Sigmoid colon (tissue), 7 donors: Measurements from ENCODE around the gene ZNF417. TPM values are rescaled to one million over a fixed set of nuclear protein-coding genes. Genes with fewer than 3 reads are reported as not detected.
"Not testable (repeated sequence)": the region's sequence is repeated elsewhere in the genome, so short reads cannot be mapped to it uniquely, and the experiment has no call there.

Experiments
- DNase-seq: peaks from one replicate; pipeline ENCODE4 v3.0.0-alpha.2; 2019
- H3K27ac ChIP-seq, 4 donors: fragments of 200-600 bp; sonication (generic); one replicate each; pipeline ENCODE4 v1.5.1; 2016 to 2019; ENCODE audit warnings: mild to moderate bottlenecking in 1 of 4
- H3K27me3 ChIP-seq, 3 donors: fragments of 200-600 bp; sonication (generic); one replicate each; pipeline ENCODE4 v1.5.1; 2019; ENCODE audit warnings: mild to moderate bottlenecking in 1 of 3
- H3K36me3 ChIP-seq, 4 donors: fragments of 200-600 bp; sonication (generic); one replicate each; pipeline ENCODE4 v1.5.1; 2016 to 2019
- H3K4me1 ChIP-seq, 4 donors: fragments of 200-600 bp; sonication (generic); one replicate each; pipeline ENCODE4 v1.5.1; 2017 to 2019
- H3K4me3 ChIP-seq, 4 donors: fragments of 200-600 bp; sonication (generic); one replicate each; pipeline ENCODE4 v1.5.1; 2017 to 2019; ENCODE audit warnings: mild to moderate bottlenecking in 2 of 4, moderate library complexity in 1 of 4
- H3K9me3 ChIP-seq, 4 donors: fragments of 200-600 bp in 3 of 4; sonication (generic) in 3 of 4; one replicate each; pipeline versions ENCODE4 v1.5.1 to v1.6.1; 2013 to 2019
- EP300 ChIP-seq, 4 donors: sonication (generic); formaldehyde crosslinking; IDR thresholded peaks; one replicate each; pipeline ENCODE4 v1.6.1; 2017; ENCODE audit warnings: antibody characterized with exemption in 4 of 4
- POLR2A ChIP-seq, 2 donors: fragments of 450-650 bp; IDR thresholded peaks; one replicate each; pipeline ENCODE4 v1.6.1; 2016; ENCODE audit warnings: antibody characterized with exemption in 2 of 2, mild to moderate bottlenecking in 2 of 2, moderate library complexity in 2 of 2
- POLR2AphosphoS5 ChIP-seq, 4 donors: sonication (generic); formaldehyde crosslinking; IDR thresholded peaks; one replicate each; pipeline ENCODE4 v1.6.1; 2017; ENCODE audit warnings: antibody characterized with exemption in 4 of 4
- WGBS, 2 donors: extraction: QIAGEN DNeasy Blood & Tissue Kit; methylation state at CpG; one replicate each; pipeline ENCODE4 v1.1.7; 2013; 5-methylcytosine and 5-hydroxymethylcytosine counted together
- intact Hi-C: fragments of 100-400 bp; cut with DNase I; formaldehyde crosslinking; loops from one replicate; pipeline ENCODE4 v1.15.1; 2023
- polyA plus RNA-seq, 3 donors: library from polyadenylated mRNA; stranded (reverse); fragments of 200-250 nt; gene quantifications; one replicate each; pipeline ENCODE4 v1.2.3, GENCODE V29; 2013
- total RNA-seq, 4 donors: library from RNA; depleted of rRNA; stranded (reverse); fragments of >200 nt; gene quantifications; one replicate each; pipeline ENCODE4 v1.1.0, GENCODE V29; 2016
- TF ChIP-seq, protein P1 (sequence below), 4 experiments: fragments of 450-650 bp in 3 of 4; fragments of 200-600 bp in 1 of 4; IDR thresholded peaks; one replicate each; pipeline ENCODE4 v1.5.1; 2016 to 2019; ENCODE audit warnings: antibody characterized with exemption in 4 of 4, mild to moderate bottlenecking in 3 of 4, moderate library complexity in 2 of 4
- donor health status: healthy with polysubstance abuse.
- donor health status: Bipolar disorder and iron deficiency.
- donor health status: healthy.

Gene ZNF417
- total and polyA plus RNA-seq, 7 donors, result 1.2 to 13.7 (median 9.4) TPM

DNA sequence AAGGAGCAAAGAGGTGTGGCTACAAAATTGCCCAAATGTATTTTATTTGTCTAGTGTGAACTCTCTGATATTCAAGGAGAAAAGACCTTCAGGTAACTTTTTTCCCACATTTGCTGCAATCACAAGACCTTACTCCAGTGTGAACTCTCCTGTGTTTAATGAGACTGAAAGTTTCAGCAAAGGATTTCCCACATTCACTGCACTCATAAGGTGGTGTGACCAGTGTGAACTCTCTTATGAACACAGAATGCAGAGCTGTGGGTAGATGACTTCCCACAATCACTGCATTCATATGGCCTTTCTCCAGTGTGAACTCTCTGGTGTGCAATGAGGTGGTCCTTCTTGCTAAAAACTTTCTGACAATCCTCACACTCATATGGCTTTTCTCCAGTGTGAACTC is 43.9 kb downstream of the ZNF417 start:
- no peak overlapping the region for H3K27ac ChIP-seq
- intact Hi-C loops, result no loop called here
- no peaks in the 10 kb centered on the region for H3K4me1 ChIP-seq
- H3K4me3 ChIP-seq, result no peak overlapping the region
- no peak for DNase-seq
- peaks cover 9 to 38% (median 14%) of the 10 kb centered on the region in 4 donors for H3K36me3 ChIP-seq
- H3K27me3 ChIP-seq, result no peaks in the 10 kb centered on the region
- TF ChIP-seq, protein P1, sequence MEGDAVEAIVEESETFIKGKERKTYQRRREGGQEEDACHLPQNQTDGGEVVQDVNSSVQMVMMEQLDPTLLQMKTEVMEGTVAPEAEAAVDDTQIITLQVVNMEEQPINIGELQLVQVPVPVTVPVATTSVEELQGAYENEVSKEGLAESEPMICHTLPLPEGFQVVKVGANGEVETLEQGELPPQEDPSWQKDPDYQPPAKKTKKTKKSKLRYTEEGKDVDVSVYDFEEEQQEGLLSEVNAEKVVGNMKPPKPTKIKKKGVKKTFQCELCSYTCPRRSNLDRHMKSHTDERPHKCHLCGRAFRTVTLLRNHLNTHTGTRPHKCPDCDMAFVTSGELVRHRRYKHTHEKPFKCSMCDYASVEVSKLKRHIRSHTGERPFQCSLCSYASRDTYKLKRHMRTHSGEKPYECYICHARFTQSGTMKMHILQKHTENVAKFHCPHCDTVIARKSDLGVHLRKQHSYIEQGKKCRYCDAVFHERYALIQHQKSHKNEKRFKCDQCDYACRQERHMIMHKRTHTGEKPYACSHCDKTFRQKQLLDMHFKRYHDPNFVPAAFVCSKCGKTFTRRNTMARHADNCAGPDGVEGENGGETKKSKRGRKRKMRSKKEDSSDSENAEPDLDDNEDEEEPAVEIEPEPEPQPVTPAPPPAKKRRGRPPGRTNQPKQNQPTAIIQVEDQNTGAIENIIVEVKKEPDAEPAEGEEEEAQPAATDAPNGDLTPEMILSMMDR (IDR thresholded peaks at IDR 0.05), result no peak
- TF ChIP-seq POLR2A (IDR thresholded peaks at IDR 0.05), result no peak
- TF ChIP-seq POLR2AphosphoS5 (IDR thresholded peaks at IDR 0.05), result no peak
- no peak for TF ChIP-seq EP300 (IDR thresholded peaks at IDR 0.05)
- H3K9me3 ChIP-seq, result peaks cover 28 to 66% (median 59%) of the 10 kb centered on the region in 4 donors

DNA sequence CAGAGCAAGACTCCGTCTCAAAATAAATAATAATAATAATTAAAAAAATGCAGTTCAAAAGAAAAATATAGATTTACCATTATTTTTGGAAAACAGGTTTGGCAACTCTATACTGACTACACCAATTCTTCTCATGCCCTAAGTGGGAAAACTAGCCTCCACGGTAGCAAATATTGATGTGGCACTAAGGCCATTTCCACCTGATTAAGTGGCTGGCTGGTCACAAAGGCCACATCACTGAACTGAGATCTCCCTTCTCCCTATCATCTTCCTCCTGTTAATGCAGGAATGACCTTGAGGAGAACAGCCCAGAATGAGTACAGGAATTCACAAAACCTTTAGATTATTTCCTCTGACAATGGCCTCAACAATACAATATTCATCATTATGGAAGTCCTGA is 46.2 kb downstream of the ZNF417 start:
- no peak overlapping the region for H3K4me3 ChIP-seq
- intact Hi-C loops, result no loop called here
- H3K4me1 ChIP-seq, result no peaks in the 10 kb centered on the region
- WGBS, 2 donors, result 96 to 97% methylated on average over 2 of the region's 2 CpGs
- H3K27me3 ChIP-seq, result no peaks in the 10 kb centered on the region
- no peak overlapping the region for H3K27ac ChIP-seq
- DNase-seq, result no peak
- peaks cover 28 to 48% (median 30%) of the 10 kb centered on the region in 4 donors for H3K36me3 ChIP-seq
- peaks cover 26 to 60% (median 55%) of the 10 kb centered on the region in 4 donors for H3K9me3 ChIP-seq
- TF ChIP-seq, protein P1 (IDR thresholded peaks at IDR 0.05), result no peak
- no peak for TF ChIP-seq EP300 (IDR thresholded peaks at IDR 0.05)
- no peak for TF ChIP-seq POLR2AphosphoS5 (IDR thresholded peaks at IDR 0.05)
- TF ChIP-seq POLR2A (IDR thresholded peaks at IDR 0.05), result no peak

DNA sequence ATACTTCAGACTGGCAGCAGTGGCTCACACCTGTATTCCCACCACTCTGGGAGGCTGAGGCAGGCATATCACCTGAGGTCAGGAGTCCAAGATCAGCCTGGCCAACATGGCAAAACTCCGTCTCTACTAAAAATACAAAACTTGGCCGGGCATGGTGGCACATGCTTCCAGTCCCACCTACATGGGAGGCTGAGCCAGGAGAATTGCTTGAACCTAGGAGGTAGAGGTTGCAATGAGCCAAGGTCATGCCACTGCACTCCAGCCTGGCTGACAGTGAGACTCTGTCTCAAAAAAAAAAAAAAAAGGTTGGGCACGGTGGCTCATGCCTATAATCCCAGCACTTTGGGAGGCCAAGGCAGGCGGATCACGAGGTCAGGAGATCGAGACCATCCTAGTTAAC is 46.7 kb downstream of the ZNF417 start:
- H3K27me3 ChIP-seq, intact Hi-C loops, H3K4me1 ChIP-seq, H3K4me3 ChIP-seq, H3K27ac ChIP-seq, DNase-seq: not testable (repeated sequence)
- peaks cover 30 to 53% (median 34%) of the 10 kb centered on the region in 4 donors for H3K36me3 ChIP-seq
- peaks cover 26 to 60% (median 54%) of the 10 kb centered on the region in 4 donors for H3K9me3 ChIP-seq
- 95 to 96% methylated on average over 6 of the region's 6 CpGs for WGBS, 2 donors

- 95% methylated on average over 7 of the region's 7 CpGs for WGBS, 2 donors
- TF ChIP-seq EP300 (IDR thresholded peaks at IDR 0.05) (no peak), POLR2AphosphoS5 (IDR thresholded peaks at IDR 0.05) (no peak), POLR2A (IDR thresholded peaks at IDR 0.05) (no peak)
- TF ChIP-seq, protein P1 (IDR thresholded peaks at IDR 0.05), result no peak
- no peak overlapping the region for H3K4me3 ChIP-seq
- H3K4me1 ChIP-seq, result no peaks in the 10 kb centered on the region
- H3K27me3 ChIP-seq, result no peaks in the 10 kb centered on the region
- DNase-seq, result no peak
- intact Hi-C loops, result no loop called here
- H3K27ac ChIP-seq, result no peak overlapping the region
- H3K9me3 ChIP-seq, result peaks cover 16 to 47% (median 39%) of the 10 kb centered on the region in 4 donors
- peaks cover 39 to 58% (median 43%) of the 10 kb centered on the region in 4 donors for H3K36me3 ChIP-seq
Observed at GRCh38 chr19:57867868-57868492, 48.4 kb downstream of the ZNF417 start.

Other genes with a start within 250 kb of the ZNF417 start
- gene ZSCAN4, start 247.7 kb downstream of the ZNF417 start, total RNA-seq, result under 1 TPM in 1 of 4 donors, not detected in 3; 0.36 TPM
- gene ZSCAN4, start 247.7 kb downstream of the ZNF417 start, polyA plus RNA-seq, result not detected
- 10 to 100 TPM in 1 of 4 donors, 1 to 10 TPM in 3; 4.2 to 10.7 (median 6.6) TPM for gene ZNF551, start 234.6 kb downstream of the ZNF417 start, total RNA-seq
- gene ZNF551, start 234.6 kb downstream of the ZNF417 start, polyA plus RNA-seq, result 1 to 10 TPM in 1 of 3 donors, under 1 TPM in 2; 0.60 to 4.1 (median 0.92) TPM
- gene ZNF154, start 207.4 kb downstream of the ZNF417 start, total RNA-seq, result 1 to 10 TPM; 6.1 to 8.4 (median 7.7) TPM
- gene ZNF154, start 207.4 kb downstream of the ZNF417 start, polyA plus RNA-seq, result 1 to 10 TPM in 1 of 3 donors, under 1 TPM in 1, not detected in 1; under 0.01 to 3.5 TPM
- gene ZNF671, start 189.0 kb downstream of the ZNF417 start, total RNA-seq, result 10 to 100 TPM; 10.5 to 14.6 (median 13.5) TPM
- 1 to 10 TPM in 1 of 3 donors, under 1 TPM in 2; 0.60 to 5.2 (median 0.69) TPM for gene ZNF671, start 189.0 kb downstream of the ZNF417 start, polyA plus RNA-seq
- 10 to 100 TPM in 3 of 4 donors, 1 to 10 TPM in 1; 8.3 to 12.5 (median 11.5) TPM for gene ZNF776, start 169.8 kb downstream of the ZNF417 start, total RNA-seq
- 1 to 10 TPM; 2.1 to 7.6 (median 6.6) TPM for gene ZNF776, start 169.8 kb downstream of the ZNF417 start, polyA plus RNA-seq
- gene ZNF586, start 146.9 kb downstream of the ZNF417 start, total RNA-seq, result 10 to 100 TPM; 14.7 to 17.3 (median 15.6) TPM
- gene ZNF586, start 146.9 kb downstream of the ZNF417 start, polyA plus RNA-seq, result 10 to 100 TPM in 1 of 3 donors, 1 to 10 TPM in 2; 4.8 to 10.7 (median 6.2) TPM
- 1 to 10 TPM; 2.4 to 7.1 (median 6.7) TPM for gene ZNF552, start 101.7 kb downstream of the ZNF417 start, total RNA-seq
- 10 to 100 TPM; 12.1 to 15.0 (median 13.6) TPM for gene ZNF552, start 101.7 kb downstream of the ZNF417 start, polyA plus RNA-seq
- gene ZNF587B, start 86.3 kb downstream of the ZNF417 start, total RNA-seq, result 10 to 100 TPM in 2 of 4 donors, 1 to 10 TPM in 2; 7.2 to 13.0 (median 9.5) TPM
- 1 to 10 TPM; 1.2 to 9.8 (median 2.8) TPM for gene ZNF587B, start 86.3 kb downstream of the ZNF417 start, polyA plus RNA-seq
- gene ZNF587, start 66.7 kb downstream of the ZNF417 start, total RNA-seq, result 10 to 100 TPM; 22.8 to 39.0 (median 33.1) TPM
- 10 to 100 TPM in 1 of 3 donors, 1 to 10 TPM in 2; 4.2 to 26.8 (median 4.2) TPM for gene ZNF587, start 66.7 kb downstream of the ZNF417 start, polyA plus RNA-seq
- 10 to 100 TPM in 1 of 4 donors, 1 to 10 TPM in 3; 8.2 to 13.3 (median 9.0) TPM for gene ZNF814, start 27.6 kb downstream of the ZNF417 start, total RNA-seq
- gene ZNF814, start 27.6 kb downstream of the ZNF417 start, polyA plus RNA-seq, result 1 to 10 TPM; 4.2 to 9.7 (median 9.2) TPM
- 10 to 100 TPM in 3 of 4 donors, 1 to 10 TPM in 1; 8.3 to 12.5 (median 10.8) TPM for gene ZNF418, start 18.8 kb upstream of the ZNF417 start, total RNA-seq
- 1 to 10 TPM in 1 of 3 donors, under 1 TPM in 1, not detected in 1; 0.60 to 2.7 TPM for gene ZNF418, start 18.8 kb upstream of the ZNF417 start, polyA plus RNA-seq
- 1 to 10 TPM; 2.8 to 4.8 (median 3.8) TPM for gene ZNF256, start 31.1 kb upstream of the ZNF417 start, total RNA-seq
- gene ZNF256, start 31.1 kb upstream of the ZNF417 start, polyA plus RNA-seq, result 1 to 10 TPM in 2 of 3 donors, under 1 TPM in 1; 0.69 to 3.2 (median 2.4) TPM
- gene C19orf18, start 57.9 kb upstream of the ZNF417 start, total RNA-seq, result 1 to 10 TPM in 2 of 4 donors, under 1 TPM in 2; 0.66 to 1.5 (median 0.95) TPM
- gene C19orf18, start 57.9 kb upstream of the ZNF417 start, polyA plus RNA-seq, result under 1 TPM in 1 of 3 donors, not detected in 2; 0.90 TPM
- 10 to 100 TPM in 3 of 4 donors, 1 to 10 TPM in 1; 9.8 to 32.1 (median 19.0) TPM for gene ZNF606, start 86.2 kb upstream of the ZNF417 start, total RNA-seq
- gene ZNF606, start 86.2 kb upstream of the ZNF417 start, polyA plus RNA-seq, result 1 to 10 TPM; 1.8 to 9.5 (median 3.6) TPM
- not detected for gene ZSCAN1, start 117.4 kb upstream of the ZNF417 start, total RNA-seq
- gene ZSCAN1, start 117.4 kb upstream of the ZNF417 start, polyA plus RNA-seq, result under 1 TPM in 1 of 3 donors, not detected in 2; 0.10 TPM
- 10 to 100 TPM in 1 of 4 donors, 1 to 10 TPM in 3; 6.1 to 10.0 (median 7.4) TPM for gene ZNF135, start 142.7 kb upstream of the ZNF417 start, total RNA-seq
- gene ZNF135, start 142.7 kb upstream of the ZNF417 start, polyA plus RNA-seq, result 1 to 10 TPM in 1 of 3 donors, under 1 TPM in 2; 0.46 to 2.8 (median 0.60) TPM
- gene ZSCAN18, start 181.6 kb upstream of the ZNF417 start, total RNA-seq, result 10 to 100 TPM; 64.7 to 85.3 (median 73.8) TPM
- 10 to 100 TPM in 2 of 3 donors, 1 to 10 TPM in 1; 5.8 to 31.4 (median 12.6) TPM for gene ZSCAN18, start 181.6 kb upstream of the ZNF417 start, polyA plus RNA-seq
- 10 to 100 TPM in 1 of 4 donors, 1 to 10 TPM in 3; 8.2 to 10.2 (median 8.3) TPM for gene ZNF329, start 234.2 kb upstream of the ZNF417 start, total RNA-seq
- gene ZNF329, start 234.2 kb upstream of the ZNF417 start, polyA plus RNA-seq, result 1 to 10 TPM; 1.6 to 3.9 (median 2.4) TPM